Measurements from ENCODE around the gene ZNF649.

DNA sequence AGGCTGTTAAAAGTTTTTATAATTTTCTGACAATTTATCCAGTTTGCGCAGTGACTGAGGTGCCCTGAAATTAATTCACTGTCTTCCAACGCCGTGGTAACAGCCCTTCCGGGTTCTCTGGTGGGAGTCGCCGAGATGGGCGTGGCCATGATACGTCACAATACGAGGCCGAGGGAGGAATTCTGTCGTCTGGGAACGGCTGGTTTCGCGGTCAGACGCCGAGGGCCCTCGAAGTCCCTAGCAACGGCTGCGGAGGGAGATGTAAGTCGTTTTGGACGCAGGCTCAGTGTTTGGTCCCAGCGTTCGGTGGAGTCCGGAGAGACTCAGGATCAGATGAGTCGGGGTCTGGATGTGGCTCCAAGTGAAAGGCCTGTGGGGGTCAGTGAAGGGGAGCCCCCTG is 44.2 kb upstream of the ZNF649 start:
- TF ChIP-seq, protein P1, sequence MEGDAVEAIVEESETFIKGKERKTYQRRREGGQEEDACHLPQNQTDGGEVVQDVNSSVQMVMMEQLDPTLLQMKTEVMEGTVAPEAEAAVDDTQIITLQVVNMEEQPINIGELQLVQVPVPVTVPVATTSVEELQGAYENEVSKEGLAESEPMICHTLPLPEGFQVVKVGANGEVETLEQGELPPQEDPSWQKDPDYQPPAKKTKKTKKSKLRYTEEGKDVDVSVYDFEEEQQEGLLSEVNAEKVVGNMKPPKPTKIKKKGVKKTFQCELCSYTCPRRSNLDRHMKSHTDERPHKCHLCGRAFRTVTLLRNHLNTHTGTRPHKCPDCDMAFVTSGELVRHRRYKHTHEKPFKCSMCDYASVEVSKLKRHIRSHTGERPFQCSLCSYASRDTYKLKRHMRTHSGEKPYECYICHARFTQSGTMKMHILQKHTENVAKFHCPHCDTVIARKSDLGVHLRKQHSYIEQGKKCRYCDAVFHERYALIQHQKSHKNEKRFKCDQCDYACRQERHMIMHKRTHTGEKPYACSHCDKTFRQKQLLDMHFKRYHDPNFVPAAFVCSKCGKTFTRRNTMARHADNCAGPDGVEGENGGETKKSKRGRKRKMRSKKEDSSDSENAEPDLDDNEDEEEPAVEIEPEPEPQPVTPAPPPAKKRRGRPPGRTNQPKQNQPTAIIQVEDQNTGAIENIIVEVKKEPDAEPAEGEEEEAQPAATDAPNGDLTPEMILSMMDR (IDR thresholded peaks at IDR 0.05): no peak
- no peak for TF ChIP-seq POLR2A (IDR thresholded peaks at IDR 0.05)
